ENCODE measurements around the gene SRGAP3. TPM values are rescaled to one million over a fixed set of nuclear protein-coding genes. Genes with fewer than 3 reads are reported as not detected.
A peak's percentile ranks its signal among the peaks of the same experiment; 100 is the strongest.

Gene SRGAP3
- total RNA-seq, 1 donor from 2014 or later = 68.6 TPM

DNA sequence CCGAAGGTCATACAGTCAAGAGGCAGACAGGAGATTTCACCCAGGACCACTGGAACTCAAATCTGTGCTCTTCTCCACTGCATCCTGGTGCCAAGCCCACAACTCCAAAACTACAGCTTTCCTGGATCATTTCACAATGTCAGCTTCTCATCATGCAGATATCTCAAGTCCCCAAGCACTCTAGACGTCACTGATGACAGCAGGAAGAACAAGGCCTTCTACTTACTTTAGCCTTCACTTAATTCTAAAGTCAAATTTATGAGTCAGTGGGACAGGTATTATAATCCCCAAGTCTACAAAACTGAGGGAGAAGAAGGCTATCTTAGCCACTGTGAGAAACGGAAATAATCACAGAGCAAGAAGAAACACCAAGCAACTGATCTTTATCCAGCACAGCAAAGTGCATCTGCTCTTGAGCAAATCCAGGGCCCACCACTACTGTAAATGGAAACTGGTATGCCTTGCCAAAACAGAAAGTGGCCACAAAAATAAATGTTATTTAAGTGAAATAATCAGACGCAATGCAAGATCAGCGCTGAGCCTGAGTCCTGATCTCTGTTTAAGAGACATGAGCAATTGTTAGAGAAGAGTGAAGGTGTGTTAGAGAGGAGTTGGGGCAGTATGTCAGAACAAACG lies 287.1 kb downstream of the SRGAP3 start:
- Mint-ChIP-seq H3K9me3 (no peaks in the 10 kb centered on the region), H3K36me3 (peaks cover 11% of the 10 kb centered on the region), H3K4me3 (peak overlapping the region; percentile 95), H3K27me3 (ENCODE audit: low read depth) (no peaks in the 10 kb centered on the region), H3K4me1 (peaks cover 47% of the 10 kb centered on the region), H3K27ac (peak overlapping the region; percentile 95)
- DNase-seq (ENCODE audit: low spot score in 2 of 2, unreplicated experiment in 2 of 2) = no peak
- TF ChIP-seq, protein P1, sequence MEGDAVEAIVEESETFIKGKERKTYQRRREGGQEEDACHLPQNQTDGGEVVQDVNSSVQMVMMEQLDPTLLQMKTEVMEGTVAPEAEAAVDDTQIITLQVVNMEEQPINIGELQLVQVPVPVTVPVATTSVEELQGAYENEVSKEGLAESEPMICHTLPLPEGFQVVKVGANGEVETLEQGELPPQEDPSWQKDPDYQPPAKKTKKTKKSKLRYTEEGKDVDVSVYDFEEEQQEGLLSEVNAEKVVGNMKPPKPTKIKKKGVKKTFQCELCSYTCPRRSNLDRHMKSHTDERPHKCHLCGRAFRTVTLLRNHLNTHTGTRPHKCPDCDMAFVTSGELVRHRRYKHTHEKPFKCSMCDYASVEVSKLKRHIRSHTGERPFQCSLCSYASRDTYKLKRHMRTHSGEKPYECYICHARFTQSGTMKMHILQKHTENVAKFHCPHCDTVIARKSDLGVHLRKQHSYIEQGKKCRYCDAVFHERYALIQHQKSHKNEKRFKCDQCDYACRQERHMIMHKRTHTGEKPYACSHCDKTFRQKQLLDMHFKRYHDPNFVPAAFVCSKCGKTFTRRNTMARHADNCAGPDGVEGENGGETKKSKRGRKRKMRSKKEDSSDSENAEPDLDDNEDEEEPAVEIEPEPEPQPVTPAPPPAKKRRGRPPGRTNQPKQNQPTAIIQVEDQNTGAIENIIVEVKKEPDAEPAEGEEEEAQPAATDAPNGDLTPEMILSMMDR (IDR thresholded peaks at IDR 0.05; ENCODE audit: unreplicated experiment) = no peak

DNA sequence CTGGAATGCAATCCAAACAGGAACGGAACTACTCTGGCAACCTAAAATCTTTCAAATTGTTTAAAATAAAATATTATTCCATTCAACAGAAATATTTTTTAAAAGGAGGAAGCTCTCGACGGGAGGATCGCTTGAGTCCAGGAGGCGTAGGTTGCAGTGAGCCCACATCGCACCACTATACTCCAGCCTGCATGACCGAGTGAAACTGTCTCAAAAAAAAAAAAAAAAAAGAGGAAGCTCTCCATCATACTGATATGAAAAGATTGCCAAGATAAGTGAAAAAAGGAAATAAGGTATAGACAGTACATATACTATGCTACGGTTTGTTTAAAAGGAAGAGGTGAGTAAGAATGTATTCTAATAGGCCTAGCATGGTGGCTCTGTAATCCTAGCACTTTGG lies 289.8 kb downstream of the SRGAP3 start:
- DNase-seq (ENCODE audit: low spot score in 2 of 2, unreplicated experiment in 2 of 2) = no peak
- Mint-ChIP-seq H3K27ac (no peak overlapping the region), H3K36me3 (peaks cover 11% of the 10 kb centered on the region), H3K9me3 (no peaks in the 10 kb centered on the region), H3K4me1 (peaks cover 59% of the 10 kb centered on the region), H3K27me3 (ENCODE audit: low read depth) (no peaks in the 10 kb centered on the region), H3K4me3 (no peak overlapping the region)
- TF ChIP-seq, protein P1 (IDR thresholded peaks at IDR 0.05; ENCODE audit: unreplicated experiment) = no peak

DNA sequence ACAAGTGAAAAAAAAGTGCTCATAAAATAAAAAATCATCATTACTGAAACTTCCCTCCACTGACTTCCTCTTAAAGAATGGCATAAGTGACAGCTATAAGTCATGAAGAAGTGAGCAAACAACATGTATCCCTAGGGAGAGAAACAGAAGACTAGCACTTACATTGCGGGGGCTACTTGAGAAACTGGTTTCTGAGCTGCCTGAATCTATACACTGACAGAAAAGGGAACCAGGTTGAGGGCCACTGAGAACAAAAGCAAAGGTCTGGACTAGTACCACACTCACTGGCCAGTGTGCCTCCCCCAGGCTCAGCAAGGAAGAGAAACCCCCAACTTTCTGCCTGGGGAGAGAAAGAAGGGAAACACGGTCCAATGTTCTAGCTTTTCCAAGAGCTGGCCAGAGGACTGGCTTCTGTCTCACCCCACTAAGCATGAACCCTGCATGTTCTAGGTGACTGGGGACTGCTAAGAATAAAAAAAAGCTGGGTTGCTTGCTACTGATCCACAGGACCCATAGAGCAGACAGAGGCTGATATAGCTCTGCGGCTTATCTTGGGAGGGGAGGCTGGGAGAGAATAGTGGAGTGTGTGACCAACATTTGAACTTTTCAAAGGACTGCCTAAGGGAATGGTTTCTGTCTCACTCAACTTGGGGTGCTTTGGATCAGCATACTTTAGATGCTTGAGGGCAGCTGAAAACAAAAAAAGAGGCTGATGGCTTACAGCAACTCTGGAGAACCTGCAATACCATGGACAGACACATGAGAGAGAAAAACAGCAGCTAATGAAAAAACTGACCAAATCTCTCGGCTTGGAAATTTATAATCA lies 294.3 kb downstream of the SRGAP3 start:
- Mint-ChIP-seq H3K4me3 (peak overlapping the region; percentile 43), H3K27me3 (ENCODE audit: low read depth) (no peaks in the 10 kb centered on the region), H3K9me3 (peaks cover 6% of the 10 kb centered on the region), H3K4me1 (peaks cover 54% of the 10 kb centered on the region), H3K27ac (peak overlapping the region; percentile 98), H3K36me3 (peaks cover 18% of the 10 kb centered on the region)
- TF ChIP-seq, protein P1 (IDR thresholded peaks at IDR 0.05; ENCODE audit: unreplicated experiment) = no peak
- DNase-seq (ENCODE audit: low spot score in 2 of 2, unreplicated experiment in 2 of 2) = peak in 1 of 2 experiments; percentile 49

DNA sequence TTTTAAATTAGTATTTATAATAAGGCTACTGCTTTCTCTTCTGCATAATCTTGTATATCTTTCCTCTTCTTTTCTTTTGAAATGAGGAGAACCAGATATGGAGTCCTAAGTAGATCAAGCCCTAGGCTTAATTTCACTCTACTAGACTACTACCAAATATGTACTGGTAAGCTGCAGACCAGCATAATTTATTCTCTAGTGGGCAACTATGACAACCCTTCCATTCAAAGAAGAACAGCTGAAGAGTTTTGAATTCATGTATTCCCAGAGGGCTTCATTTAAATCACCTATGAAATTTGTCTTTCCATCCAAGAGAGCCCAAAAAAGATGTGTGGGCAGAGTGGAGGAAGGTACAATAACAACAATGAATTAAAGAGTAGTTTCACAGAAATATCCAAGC lies 296.1 kb downstream of the SRGAP3 start:
- peak overlapping the region; percentile 98 for H3K27ac Mint-ChIP-seq
- TF ChIP-seq, protein P1 (IDR thresholded peaks at IDR 0.05; ENCODE audit: unreplicated experiment) = no peak
- H3K36me3 Mint-ChIP-seq = peaks cover 12% of the 10 kb centered on the region
- no peak overlapping the region for H3K4me3 Mint-ChIP-seq
- H3K4me1 Mint-ChIP-seq = peaks cover 66% of the 10 kb centered on the region
- DNase-seq (ENCODE audit: low spot score in 2 of 2, unreplicated experiment in 2 of 2) = no peak
- H3K9me3 Mint-ChIP-seq = peaks cover 6% of the 10 kb centered on the region
- no peaks in the 10 kb centered on the region for H3K27me3 Mint-ChIP-seq (ENCODE audit: low read depth)

DNA sequence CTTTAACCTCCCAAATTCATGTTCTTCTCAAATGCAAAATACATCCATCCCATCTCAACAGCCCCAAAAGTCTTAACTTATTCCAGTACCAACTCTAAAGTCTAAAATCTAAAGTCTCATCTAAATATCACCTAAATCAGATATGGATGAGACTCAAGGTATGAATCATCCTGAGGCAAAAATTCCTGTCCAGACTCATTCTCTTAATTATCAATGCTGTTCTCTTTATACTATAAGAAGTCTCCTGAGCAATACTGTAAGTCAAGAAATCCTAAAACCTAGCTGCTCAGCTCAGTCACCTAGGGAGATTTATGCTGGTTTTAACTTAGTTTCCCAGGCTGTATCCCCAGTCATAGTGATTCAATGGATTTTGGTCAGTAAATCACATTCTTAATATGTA lies 297.3 kb downstream of the SRGAP3 start:
- Mint-ChIP-seq H3K36me3 (peaks cover 7% of the 10 kb centered on the region), H3K4me3 (no peak overlapping the region), H3K4me1 (peaks cover 71% of the 10 kb centered on the region), H3K9me3 (peaks cover 6% of the 10 kb centered on the region), H3K27ac (peak overlapping the region; percentile 22), H3K27me3 (ENCODE audit: low read depth) (no peaks in the 10 kb centered on the region)
- TF ChIP-seq, protein P1 (IDR thresholded peaks at IDR 0.05; ENCODE audit: unreplicated experiment) = no peak
- no peak for DNase-seq (ENCODE audit: low spot score in 2 of 2, unreplicated experiment in 2 of 2)
